Adrenal gland (tissue), 12 donors: ENCODE measurements around the gene UST. TPM values are rescaled to one million over a fixed set of nuclear protein-coding genes. Genes with fewer than 3 reads are reported as not detected.
A peak's percentile ranks its signal among the peaks of the same experiment; 100 is the strongest.

ENCODE experiments used
- DNase-seq, 7 donors: peaks; one replicate each; pipeline ENCODE4 v3.0.0-alpha.2; 2019 to 2020
- H3K27ac ChIP-seq, 5 donors: fragments of 200-600 bp; sonication (generic) in 4 of 5; 1 replicate in 3 of 5; 2 replicates in 2 of 5; pipeline versions ENCODE4 v1.5.1 to v1.8.0; 2016 to 2020; ENCODE audit warnings: mild to moderate bottlenecking in 1 of 5
- H3K27me3 ChIP-seq: fragments of 200-600 bp; 2 replicates; pipeline ENCODE4 v1.8.0; 2021
- H3K36me3 ChIP-seq, 2 donors: fragments of 200-600 bp; replicated peaks in 1 of 2; 1 replicate in 1 of 2; 2 replicates in 1 of 2; pipeline versions ENCODE4 v1.5.1 to v1.8.0; 2018 to 2022
- H3K4me1 ChIP-seq, 2 donors: fragments of 200-600 bp; replicated peaks in 1 of 2; 1 replicate in 1 of 2; 2 replicates in 1 of 2; pipeline versions ENCODE4 v1.5.1 to v1.8.0; 2018 to 2021
- H3K4me3 ChIP-seq, 4 donors: fragments of 200-600 bp; sonication (generic) in 3 of 4; one replicate each; pipeline ENCODE4 v1.5.1; 2016 to 2018
- H3K9me3 ChIP-seq, 3 donors: fragments of 200-600 bp; sonication (generic) in 1 of 3; replicated peaks in 1 of 3; 1 replicate in 2 of 3; 2 replicates in 1 of 3; pipeline versions ENCODE4 v1.5.1 to v1.8.0; 2016 to 2021
- POLR2A ChIP-seq, 2 donors: fragments of 450-650 bp; IDR thresholded peaks; one replicate each; pipeline ENCODE4 v1.6.1; 2017; ENCODE audit warnings: antibody characterized with exemption in 2 of 2, mild to moderate bottlenecking in 2 of 2, moderate library complexity in 1 of 2
- WGBS, 4 donors: extraction: QIAGEN DNeasy Blood & Tissue Kit in 2 of 4; methylation state at CpG; one replicate each; pipeline versions ENCODE4 v1.1.5 to v1.1.7; 2013 to 2017; 5-methylcytosine and 5-hydroxymethylcytosine counted together
- intact Hi-C, 2 donors: fragments of 100-400 bp; cut with DNase I; formaldehyde crosslinking; loops; one replicate each; pipeline versions ENCODE4 v1.14.1 to v1.15.0; 2022 to 2023
- polyA plus RNA-seq, 3 donors: library from polyadenylated mRNA; stranded (reverse); fragments of 200-250 nt in 2 of 3; fragments of 350-450 nt in 1 of 3; fragmentation: Illumina TruSeq in 1 of 3; extraction: RNeasy Lipid Tissue Mini Kit (QIAGEN cat#74804) in 1 of 3; gene quantifications; one replicate each; pipeline ENCODE4 v1.2.3, GENCODE V29; 2013 to 2014
- total RNA-seq, 9 donors: library from RNA; depleted of rRNA in 4 of 9; stranded (reverse); fragments of >200 nt in 4 of 9; fragments of 120-200 nt in 1 of 9; fragmentation: NEBNext Ultra II Directional in 1 of 9; extraction: Animal tissue kit (Norgen Biotek cat#: 25700) in 1 of 9; gene quantifications; one replicate each; pipeline versions ENCODE4 v1.1.0 to v1.2.4, GENCODE V29; 2013 to 2023
- TF ChIP-seq, protein P1 (sequence below), 6 experiments: fragments of 450-650 bp in 4 of 6; fragments of 200-600 bp in 2 of 6; sonication (generic) in 1 of 6; IDR thresholded peaks; 1 replicate in 5 of 6; 2 replicates in 1 of 6; pipeline versions ENCODE4 v1.5.1 to v1.8.0; 2016 to 2021; ENCODE audit warnings: antibody characterized with exemption in 6 of 6, mild to moderate bottlenecking in 2 of 6, moderate library complexity in 1 of 6
- donor health status: healthy with polysubstance abuse.
- donor health status: Bipolar disorder and iron deficiency.
- donor health status: DM: yes; HTN: yes; CAD: no.
- donor health status: DM: no; HTN: no; CAD: no.
- donor health status: DM: no; HTN: no; CAD: no.
- donor health status: DM: yes; HTN: yes; CAD: no.

The UST gene
- total and polyA plus RNA-seq, 12 donors = 5.9 to 37.4 (median 18.3) TPM

DNA sequence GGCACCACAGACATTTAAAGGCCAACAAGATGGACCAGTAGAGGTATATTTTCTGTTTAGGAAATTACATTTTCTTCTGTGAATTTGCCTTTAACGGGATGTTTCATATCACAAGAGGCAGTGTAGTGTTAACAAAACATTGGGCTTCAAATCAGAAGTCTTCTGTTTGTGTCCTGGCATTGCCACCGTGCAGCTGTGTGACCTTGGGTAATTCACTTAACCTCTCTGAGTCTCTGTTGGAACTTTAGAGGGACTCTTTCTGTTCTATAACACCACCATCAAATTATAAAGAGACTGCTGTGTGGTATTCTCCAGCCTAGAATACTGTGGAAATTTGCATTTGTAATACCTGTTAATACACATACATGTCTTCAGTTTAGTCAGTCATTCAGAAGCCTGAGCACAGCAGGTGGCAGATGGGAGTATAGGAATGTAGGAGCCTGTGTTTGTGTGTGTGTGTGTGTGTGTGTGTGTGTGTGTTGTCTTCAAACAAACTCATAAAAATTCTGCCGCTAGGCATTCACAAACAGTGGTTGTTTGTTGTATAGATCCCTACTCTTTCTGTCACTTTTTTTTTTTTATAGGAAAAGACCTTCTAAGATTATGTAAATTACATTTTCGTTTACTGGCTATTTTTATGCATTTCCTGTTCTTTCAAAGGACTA, 22.6 kb downstream of the UST start:
- TF ChIP-seq POLR2A (IDR thresholded peaks at IDR 0.05) = no peak
- TF ChIP-seq, protein P1, sequence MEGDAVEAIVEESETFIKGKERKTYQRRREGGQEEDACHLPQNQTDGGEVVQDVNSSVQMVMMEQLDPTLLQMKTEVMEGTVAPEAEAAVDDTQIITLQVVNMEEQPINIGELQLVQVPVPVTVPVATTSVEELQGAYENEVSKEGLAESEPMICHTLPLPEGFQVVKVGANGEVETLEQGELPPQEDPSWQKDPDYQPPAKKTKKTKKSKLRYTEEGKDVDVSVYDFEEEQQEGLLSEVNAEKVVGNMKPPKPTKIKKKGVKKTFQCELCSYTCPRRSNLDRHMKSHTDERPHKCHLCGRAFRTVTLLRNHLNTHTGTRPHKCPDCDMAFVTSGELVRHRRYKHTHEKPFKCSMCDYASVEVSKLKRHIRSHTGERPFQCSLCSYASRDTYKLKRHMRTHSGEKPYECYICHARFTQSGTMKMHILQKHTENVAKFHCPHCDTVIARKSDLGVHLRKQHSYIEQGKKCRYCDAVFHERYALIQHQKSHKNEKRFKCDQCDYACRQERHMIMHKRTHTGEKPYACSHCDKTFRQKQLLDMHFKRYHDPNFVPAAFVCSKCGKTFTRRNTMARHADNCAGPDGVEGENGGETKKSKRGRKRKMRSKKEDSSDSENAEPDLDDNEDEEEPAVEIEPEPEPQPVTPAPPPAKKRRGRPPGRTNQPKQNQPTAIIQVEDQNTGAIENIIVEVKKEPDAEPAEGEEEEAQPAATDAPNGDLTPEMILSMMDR (IDR thresholded peaks at IDR 0.05) = no peak
- DNase-seq = no peak
- no peaks in the 10 kb centered on the region for H3K9me3 ChIP-seq
- H3K4me3 ChIP-seq = no peak overlapping the region
- WGBS, 4 donors = 57 to 64% (median 60%) methylated on average over 4 of the region's 4 CpGs
- no peaks in the 10 kb centered on the region for H3K36me3 ChIP-seq
- intact Hi-C loops = no loop called here
- H3K4me1 ChIP-seq = no peaks in the 10 kb centered on the region
- no peaks in the 10 kb centered on the region for H3K27me3 ChIP-seq
- no peak overlapping the region for H3K27ac ChIP-seq

DNA sequence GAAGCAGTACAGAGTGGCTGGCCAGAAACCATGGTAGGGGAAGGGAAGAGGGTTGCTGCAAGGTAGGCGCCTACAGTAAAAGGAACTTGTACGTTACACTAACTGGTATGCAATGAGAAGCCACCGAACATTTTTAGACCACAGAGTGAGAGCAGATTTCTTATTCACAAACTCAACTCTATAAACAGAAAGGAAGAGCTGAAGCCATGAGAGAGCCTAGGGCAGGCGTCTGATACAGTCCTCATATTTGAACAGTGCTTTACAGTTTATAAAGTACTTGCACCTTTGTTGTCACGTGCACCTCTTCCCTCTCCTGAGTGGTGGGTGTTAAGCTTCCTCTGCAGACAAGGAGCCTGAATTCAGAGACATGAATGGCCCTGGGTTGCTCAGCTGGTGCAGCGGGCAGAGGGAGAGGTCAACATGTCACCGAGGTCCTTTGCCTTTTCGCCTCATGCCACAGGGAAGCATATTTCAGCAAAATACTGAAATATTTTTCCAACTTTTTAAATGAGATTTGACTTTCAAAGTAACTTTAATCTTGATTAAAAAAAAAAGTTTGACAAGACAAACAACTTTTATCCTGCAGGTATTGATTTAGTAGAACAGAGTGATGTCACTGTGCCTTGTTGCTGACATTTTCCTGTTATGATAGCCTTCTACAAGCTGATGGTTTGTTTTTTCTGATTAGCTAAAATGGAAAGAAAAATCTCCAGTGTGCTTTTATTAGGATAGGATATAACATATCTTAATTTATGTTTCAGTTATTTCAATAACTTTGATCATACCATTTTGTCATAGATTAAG, 23.8 kb downstream of the UST start:
- intact Hi-C loops = no loop called here
- no peak for TF ChIP-seq POLR2A (IDR thresholded peaks at IDR 0.05)
- TF ChIP-seq, protein P1 (IDR thresholded peaks at IDR 0.05) = no peak
- DNase-seq = no peak

DNA sequence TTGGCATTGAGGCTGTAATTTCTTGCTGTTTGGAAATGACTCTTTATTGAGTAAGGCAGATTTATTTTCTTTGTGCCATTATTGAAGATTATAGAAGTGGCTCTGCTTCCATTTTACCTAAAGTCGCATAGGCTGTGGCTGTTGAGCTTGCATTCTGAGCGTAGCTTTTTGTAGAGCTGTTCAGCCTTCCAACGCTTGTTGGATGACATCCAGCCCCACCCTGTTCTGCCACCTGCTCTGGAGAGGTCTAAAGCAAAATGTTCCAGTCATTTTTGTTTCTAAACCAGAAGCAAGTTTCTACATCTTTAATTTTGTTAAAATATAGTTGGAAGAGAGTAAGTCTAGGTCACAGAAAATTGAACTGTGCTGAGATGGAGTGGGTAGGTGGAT, 24.4 kb downstream of the UST start:
- intact Hi-C loops = no loop called here
- no peak overlapping the region for H3K27ac ChIP-seq
- no peaks in the 10 kb centered on the region for H3K9me3 ChIP-seq
- H3K4me1 ChIP-seq = peaks cover 4% of the 10 kb centered on the region in 2 donors
- no peak for TF ChIP-seq POLR2A (IDR thresholded peaks at IDR 0.05)
- TF ChIP-seq, protein P1 (IDR thresholded peaks at IDR 0.05) = no peak
- H3K27me3 ChIP-seq = no peaks in the 10 kb centered on the region
- H3K36me3 ChIP-seq = no peaks in the 10 kb centered on the region
- WGBS, 4 donors = 48 to 79% (median 65%) methylated on average over 3 of the region's 3 CpGs
- DNase-seq = peak in 1 of 7 donors; percentile 34
- H3K4me3 ChIP-seq = no peak overlapping the region

More for the DNA sequence above, 23.8 kb downstream of the UST start:
- 78 to 83% (median 81%) methylated on average over 8 of the region's 8 CpGs for WGBS, 4 donors
- Histone ChIP-seq H3K27ac (no peak overlapping the region), H3K4me1 (no peaks in the 10 kb centered on the region), H3K4me3 (no peak overlapping the region), H3K36me3 (no peaks in the 10 kb centered on the region), H3K27me3 (no peaks in the 10 kb centered on the region), H3K9me3 (no peaks in the 10 kb centered on the region)

DNA sequence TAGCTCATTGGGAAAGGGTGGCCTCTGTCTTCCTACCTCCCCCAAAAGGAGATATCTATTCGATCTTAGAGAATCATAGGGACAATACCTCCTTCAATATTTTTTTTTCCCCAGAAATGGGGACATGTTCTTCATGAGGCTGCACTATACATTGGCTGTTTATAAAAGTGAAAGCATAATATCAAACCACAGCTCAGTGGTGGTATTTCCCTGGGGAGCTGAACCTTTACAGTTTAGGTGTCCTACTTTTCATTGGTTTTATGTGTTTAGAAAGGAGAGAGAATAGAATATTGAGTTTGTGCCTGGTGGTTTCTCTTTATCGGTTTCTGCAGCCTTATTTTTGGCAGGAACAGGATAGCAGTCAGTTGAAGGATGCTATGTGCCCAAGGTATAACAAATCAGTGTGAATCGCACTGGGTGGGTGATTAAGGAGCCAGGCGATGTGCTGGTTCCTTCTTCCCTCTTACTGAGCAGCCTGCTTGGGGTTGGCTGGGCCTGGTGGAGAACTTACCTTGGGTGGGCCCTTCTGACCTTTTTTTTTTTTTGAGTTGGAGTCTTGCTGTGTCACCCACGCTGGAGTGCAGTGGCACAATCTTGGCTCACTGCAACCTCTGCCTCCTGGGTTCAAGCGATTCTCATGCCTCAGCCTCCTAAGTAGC, 25.2 kb downstream of the UST start:
- Histone ChIP-seq H3K27ac (no peak overlapping the region), H3K9me3 (no peaks in the 10 kb centered on the region), H3K27me3 (no peaks in the 10 kb centered on the region), H3K36me3 (no peaks in the 10 kb centered on the region), H3K4me3 (no peak overlapping the region), H3K4me1 (peaks cover 5 to 11% of the 10 kb centered on the region in 2 donors)
- WGBS, 4 donors = 86 to 89% (median 88%) methylated on average over 4 to 6 of the region's 6 CpGs
- TF ChIP-seq POLR2A (IDR thresholded peaks at IDR 0.05) = no peak
- TF ChIP-seq, protein P1 (IDR thresholded peaks at IDR 0.05) = no peak
- intact Hi-C loops = no loop called here
- no peak for DNase-seq
